ENCODE measurements around the gene CACNA2D1. TPM values are rescaled to one million over a fixed set of nuclear protein-coding genes. Genes with fewer than 3 reads are reported as not detected.

CACNA2D1 gene
- total and polyA plus RNA-seq, 8 donors: 10.7 to 20.8 (median 16.6) TPM

- TF ChIP-seq CTCF (IDR thresholded peaks at IDR 0.05): no peak
- ATAC-seq (no peak), DNase-seq (no peak)
- H3K4me1 ChIP-seq: no peaks in the 10 kb centered on the region
- no peak overlapping the region for H3K4me3 ChIP-seq
- intact Hi-C loops (cut with DNase I): no loop called here
- no peaks in the 10 kb centered on the region for H3K27me3 ChIP-seq
- no peaks in the 10 kb centered on the region for H3K36me3 ChIP-seq
- no peaks in the 10 kb centered on the region for H3K9me3 ChIP-seq
- H3K27ac ChIP-seq: no peak overlapping the region
Measured at GRCh38 chr7:82430500-82431465, 12.8 kb downstream of the CACNA2D1 start.

GRCh38 chr7:82429408-82429807 is 14.2 kb downstream of the CACNA2D1 start:
- Histone ChIP-seq H3K4me1 (no peaks in the 10 kb centered on the region), H3K36me3 (no peaks in the 10 kb centered on the region), H3K4me3 (no peak overlapping the region), H3K27ac (no peak overlapping the region), H3K27me3 (no peaks in the 10 kb centered on the region), H3K9me3 (no peaks in the 10 kb centered on the region)
- ATAC-seq: no peak
- no peak for TF ChIP-seq CTCF (IDR thresholded peaks at IDR 0.05)
- intact Hi-C loops (cut with DNase I): no loop called here
- DNase-seq: no peak

GRCh38 chr7:82428186-82428961 is 15.2 kb downstream of the CACNA2D1 start:
- TF ChIP-seq CTCF (IDR thresholded peaks at IDR 0.05): no peak
- Histone ChIP-seq H3K27me3 (no peaks in the 10 kb centered on the region), H3K4me3 (no peak overlapping the region), H3K36me3 (no peaks in the 10 kb centered on the region), H3K4me1 (no peaks in the 10 kb centered on the region), H3K9me3 (no peaks in the 10 kb centered on the region), H3K27ac (no peak overlapping the region)
- no peak for DNase-seq
- no peak for ATAC-seq
- intact Hi-C loops (cut with DNase I): no loop called here

GRCh38 chr7:82423446-82423845 is 20.1 kb downstream of the CACNA2D1 start:
- Histone ChIP-seq H3K4me1 (no peaks in the 10 kb centered on the region), H3K9me3 (no peaks in the 10 kb centered on the region), H3K36me3 (no peaks in the 10 kb centered on the region), H3K4me3 (no peak overlapping the region), H3K27ac (no peak overlapping the region), H3K27me3 (no peaks in the 10 kb centered on the region)
- no peak for TF ChIP-seq CTCF (IDR thresholded peaks at IDR 0.05)
- DNase-seq (peak in 1 of 4 donors; percentile 19), ATAC-seq (no peak)
- intact Hi-C loops (cut with DNase I): no loop called here

GRCh38 chr7:82419200-82419599 is 24.4 kb downstream of the CACNA2D1 start:
- ATAC-seq (no peak), DNase-seq (no peak)
- no peaks in the 10 kb centered on the region for H3K4me1 ChIP-seq
- intact Hi-C loops (cut with DNase I): no loop called here
- no peak for TF ChIP-seq CTCF (IDR thresholded peaks at IDR 0.05)
- no peaks in the 10 kb centered on the region for H3K9me3 ChIP-seq
- no peaks in the 10 kb centered on the region for H3K36me3 ChIP-seq
- no peak overlapping the region for H3K27ac ChIP-seq
- H3K4me3 ChIP-seq: no peak overlapping the region
- no peaks in the 10 kb centered on the region for H3K27me3 ChIP-seq
